GM19023 (cell line): ENCODE data around the gene FBL.
A peak's percentile ranks its signal among the peaks of the same experiment; 100 is the strongest.

Experiments used
- ATAC-seq: cut with Tn5 transposase; IDR thresholded peaks from one replicate; pipeline ENCODE4 v1.9.1; 2021; ENCODE audit warnings: mild to moderate bottlenecking, moderate library complexity; ENCODE audit not compliant: unreplicated experiment

FBL gene

DNA sequence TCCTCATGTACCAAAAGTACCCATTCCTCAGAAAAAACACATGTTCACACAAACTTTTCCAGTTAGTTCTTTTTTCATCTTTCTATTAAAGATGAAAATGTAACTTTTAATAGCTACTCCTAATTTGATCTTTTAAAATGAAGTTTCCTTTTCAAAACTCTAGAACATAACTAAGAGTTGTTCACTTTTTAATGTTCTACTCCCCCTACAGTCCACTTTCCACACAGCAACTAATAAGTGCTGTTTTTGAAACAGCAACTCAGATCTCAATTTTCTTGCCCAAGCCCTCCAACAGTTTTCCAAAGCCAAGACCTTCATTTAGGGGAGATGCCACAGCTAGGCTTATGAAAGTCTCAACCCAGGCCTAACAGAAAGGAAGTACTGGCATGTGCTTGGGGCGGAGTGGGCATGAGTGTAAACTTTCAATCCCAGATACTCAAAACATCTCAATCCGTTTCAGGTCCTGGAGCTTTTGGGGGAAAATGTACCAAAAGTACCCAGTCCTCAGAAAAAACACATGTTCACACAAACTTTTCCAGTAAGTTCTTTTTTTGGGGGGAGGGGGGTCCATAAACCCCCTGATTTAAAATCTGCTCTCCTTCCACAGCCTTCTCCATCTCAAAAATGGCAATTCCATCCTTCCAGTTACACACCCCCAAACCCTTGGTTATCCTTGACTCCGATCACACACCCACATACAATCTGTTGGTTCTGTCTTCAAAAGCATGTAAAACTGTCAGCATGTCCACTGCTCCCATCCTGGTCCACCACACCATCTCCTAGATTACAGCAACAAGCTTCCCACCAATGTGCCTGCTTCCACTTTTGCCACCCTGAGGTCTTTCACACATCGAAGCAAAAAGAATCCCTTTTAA is 2.0 kb downstream of the FBL start:
- ATAC-seq: no peak

DNA sequence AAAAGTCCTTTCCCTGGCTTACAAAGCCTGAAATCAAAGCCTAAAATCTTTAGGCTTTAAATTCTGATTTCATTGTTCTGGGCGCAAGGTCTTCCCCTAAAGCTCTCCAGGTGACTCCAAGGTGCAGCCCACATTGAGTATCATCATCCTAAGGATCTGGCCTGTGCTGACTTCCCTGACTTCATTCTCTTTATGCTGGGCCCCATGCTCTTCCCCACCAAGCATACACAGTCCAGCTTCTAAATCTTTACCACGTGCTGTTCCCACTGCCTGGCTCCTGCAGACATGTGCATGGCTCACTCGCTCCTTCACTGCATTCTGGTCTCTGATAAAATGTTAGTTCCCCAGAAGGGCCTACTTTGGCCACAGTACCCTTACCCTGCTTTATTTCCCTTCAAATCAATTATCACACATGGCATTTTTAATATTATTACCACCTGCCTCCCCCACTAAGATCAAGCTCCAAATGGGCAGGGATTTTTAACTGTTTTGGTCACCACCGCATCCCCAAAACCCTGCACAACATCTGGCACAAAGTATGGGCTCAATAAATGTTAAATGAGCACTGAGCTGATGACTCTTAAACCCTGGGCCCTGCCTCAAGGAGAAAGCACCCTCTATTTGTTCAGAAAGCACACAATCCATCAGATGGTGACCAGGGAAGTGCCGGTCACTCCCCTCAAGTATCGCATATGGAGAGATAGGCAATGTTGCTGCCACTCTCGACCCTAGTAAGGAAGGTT is 3.3 kb downstream of the FBL start:
- no peak for ATAC-seq

DNA sequence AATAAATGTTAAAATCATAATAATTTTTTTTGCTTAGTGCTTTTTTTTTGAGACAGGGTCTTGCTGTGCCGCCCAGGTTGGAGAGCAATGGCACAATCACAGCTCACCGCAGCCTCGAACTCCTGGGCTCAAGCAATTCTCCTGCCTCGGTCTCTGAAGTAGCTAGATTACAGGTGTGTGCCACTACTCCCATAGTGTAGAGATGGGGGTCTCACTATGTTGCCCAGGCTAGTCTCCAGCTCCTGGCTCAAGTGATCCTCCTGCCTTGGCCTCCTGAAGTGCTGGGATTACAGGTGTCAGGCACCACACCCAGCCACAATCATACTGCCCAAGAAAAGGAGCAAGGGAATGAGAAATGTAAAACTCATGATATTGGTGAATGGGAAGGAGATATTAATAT is 5.1 kb downstream of the FBL start:
- no peak for ATAC-seq

DNA sequence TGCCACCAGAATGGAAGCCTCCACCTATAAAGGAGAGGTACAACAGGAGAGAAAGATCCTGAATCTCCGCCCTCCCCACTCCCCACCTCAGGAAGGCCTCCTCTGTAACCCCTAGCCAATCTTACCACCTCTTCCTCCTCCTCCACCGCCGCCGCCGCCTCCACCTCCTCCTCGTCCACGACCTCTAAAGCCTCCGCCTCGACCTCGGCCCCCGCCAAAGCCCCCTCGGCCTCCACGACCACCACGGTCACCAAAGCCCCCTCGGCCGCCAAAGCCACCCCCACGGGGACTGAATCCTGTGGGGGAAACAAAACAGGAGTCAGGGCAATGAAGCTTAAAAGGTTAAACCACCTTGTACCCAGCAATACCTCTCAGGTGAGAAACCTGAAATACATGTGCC is 5.7 kb downstream of the FBL start:
- ATAC-seq: no peak

DNA sequence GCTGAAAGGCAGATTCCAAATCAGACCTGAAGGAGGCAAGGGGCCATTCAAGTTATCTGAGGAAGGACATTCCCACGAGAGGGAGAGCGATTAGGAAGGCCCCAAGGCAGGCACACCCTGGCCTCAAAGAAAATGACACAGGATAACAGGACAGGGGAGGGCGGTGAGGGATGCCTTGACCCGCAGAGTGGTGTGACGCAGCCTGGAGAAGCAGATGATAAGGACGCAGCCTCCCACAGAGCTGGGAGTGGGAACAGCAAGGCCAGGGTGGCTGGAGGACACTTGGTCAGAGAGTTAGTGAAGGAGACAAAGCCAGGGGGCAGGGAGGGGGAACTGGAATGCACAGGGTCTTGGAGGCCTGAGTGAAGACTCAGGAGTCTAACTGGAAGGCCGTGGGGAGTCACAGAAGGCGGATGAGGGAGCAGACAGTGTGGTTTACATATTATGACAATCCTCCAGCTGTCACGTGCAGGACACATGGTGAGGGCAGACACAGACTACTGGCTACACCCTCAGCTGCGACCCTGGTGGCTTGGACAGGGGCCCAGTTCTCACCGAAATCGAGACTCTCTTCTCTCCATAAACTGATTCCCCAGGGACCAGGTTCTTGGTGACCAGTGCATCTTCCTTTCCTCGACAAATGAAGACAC is 6.4 kb downstream of the FBL start:
- no peak for ATAC-seq

DNA sequence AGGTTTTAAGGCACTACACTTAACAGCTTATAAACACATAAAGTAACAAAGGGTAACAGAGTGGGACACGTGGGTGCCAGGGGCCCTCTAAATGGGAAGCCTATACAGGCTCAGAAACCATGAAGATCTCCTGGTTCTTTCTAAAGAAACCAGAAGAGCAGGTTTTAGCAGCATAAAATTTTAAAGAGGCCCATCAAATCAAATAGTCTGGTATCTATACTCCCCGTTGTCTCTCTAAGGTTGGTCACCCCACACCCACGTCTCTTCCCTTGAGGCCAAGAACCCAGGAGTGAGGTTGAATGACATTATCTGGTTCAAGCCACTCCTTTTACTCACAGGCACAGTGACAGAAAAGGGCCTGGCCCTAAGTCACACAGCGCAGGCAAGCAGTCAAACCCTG is 7.6 kb downstream of the FBL start:
- ATAC-seq: no peak

DNA sequence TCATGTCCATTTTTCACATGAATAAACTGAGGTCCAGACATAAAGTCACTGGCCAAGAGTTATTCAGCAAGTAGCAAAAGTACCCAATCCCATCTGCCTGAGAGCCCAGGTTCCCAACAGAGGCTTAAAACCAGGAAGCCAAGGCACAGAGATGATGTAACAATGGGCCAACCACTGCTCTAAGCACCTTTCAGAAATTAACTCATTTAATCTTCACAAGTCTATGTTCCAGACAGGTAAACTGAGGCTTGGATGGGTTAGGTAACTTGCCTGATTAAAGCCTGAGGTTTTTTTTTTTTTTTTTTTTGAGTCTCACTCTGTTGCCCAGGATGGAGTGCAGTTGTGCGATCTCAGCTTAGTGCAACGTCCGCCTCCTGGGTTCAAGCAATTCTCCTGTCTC is 8.2 kb downstream of the FBL start:
- ATAC-seq: no peak

DNA sequence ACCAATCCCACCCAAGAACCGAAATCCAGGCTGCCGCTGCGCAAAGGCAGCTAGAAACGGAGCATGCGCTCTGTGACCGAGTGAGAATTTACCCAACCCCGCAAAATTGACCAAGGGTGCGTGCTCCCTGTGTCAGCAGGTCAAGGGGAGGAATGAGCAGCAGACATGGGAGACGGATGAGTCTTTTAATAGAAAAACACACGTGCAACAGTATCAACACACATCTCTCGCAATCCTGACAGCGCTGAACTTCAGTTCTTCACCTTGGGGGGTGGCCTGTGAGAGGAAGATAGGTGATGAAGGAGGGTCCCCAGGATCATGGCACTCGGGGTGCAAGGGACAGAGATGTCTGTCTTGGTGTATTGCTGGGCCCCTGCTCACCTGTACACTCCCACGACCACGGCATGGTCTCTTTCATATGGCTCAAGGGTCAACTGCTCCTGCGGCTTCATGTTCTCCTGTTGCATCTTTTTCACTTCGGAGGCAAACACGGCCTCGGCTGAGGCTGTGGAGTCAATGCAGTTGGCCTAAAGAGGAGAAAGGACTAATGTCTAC is 11.8 kb downstream of the FBL start:
- ATAC-seq: no peak

DNA sequence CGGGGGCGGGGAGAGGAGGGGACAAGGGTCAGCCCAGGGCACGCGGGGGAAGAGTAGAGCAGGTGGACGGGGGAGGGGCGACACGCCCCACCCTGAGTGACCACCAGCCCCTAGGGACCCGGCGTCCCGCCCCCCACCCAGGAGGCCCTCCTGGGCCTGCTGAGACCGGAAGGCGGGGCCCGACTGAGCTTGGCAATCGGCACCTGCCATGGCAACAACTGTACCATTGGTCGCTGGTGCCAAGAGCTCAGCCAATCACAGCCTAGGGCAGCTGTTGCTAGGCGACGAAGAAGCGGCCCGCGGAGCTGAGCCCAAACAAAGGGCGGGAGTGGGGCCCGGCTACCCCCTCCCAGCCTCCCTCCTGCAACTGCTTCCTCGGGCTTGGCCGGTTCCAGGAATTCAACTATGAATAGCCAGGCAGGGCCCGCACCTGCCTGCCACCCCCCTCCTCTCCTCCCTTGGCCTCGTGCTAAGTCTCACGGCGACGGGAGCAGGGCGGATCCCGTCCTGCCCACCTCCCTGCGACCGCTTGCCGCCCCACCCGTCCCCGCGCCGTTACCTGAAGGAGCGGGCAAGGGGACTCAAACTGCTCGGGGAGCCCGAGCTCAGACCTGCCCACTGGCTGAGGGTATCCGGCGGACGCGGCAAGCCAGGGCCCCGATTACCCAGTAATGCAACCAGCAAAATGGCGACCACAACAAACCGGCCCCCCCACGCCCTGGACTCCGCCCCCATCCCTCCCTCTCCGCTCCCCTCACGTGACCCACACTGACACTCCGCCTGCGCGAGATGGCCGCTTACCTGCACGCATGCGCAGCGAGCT is 12.5 kb downstream of the FBL start, which contains the start of gene DYRK1B:
Gene DYRK1B (minus strand): TSS at position 699 of the 823 bp plus-strand sequence. CDS start 2,295 bp downstream, outside the sequence.
- ATAC-seq: peak; percentile 89

DNA sequence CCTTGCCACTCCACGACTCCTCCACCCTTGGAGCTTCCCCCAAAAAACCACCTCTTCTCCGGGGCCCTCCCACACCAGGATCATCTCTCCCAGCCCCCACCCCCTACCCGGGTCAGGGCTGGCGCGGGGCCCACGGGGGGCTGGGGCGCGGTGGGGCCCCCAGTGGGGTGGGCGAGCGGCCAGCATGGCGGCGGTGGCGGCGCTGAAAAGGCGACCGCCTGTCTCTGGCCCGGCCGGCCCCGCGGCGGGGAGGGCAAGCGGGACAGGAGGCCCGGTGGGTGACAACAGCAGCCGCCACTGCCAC is 13.1 kb downstream of the FBL start:
- no peak for ATAC-seq

DNA sequence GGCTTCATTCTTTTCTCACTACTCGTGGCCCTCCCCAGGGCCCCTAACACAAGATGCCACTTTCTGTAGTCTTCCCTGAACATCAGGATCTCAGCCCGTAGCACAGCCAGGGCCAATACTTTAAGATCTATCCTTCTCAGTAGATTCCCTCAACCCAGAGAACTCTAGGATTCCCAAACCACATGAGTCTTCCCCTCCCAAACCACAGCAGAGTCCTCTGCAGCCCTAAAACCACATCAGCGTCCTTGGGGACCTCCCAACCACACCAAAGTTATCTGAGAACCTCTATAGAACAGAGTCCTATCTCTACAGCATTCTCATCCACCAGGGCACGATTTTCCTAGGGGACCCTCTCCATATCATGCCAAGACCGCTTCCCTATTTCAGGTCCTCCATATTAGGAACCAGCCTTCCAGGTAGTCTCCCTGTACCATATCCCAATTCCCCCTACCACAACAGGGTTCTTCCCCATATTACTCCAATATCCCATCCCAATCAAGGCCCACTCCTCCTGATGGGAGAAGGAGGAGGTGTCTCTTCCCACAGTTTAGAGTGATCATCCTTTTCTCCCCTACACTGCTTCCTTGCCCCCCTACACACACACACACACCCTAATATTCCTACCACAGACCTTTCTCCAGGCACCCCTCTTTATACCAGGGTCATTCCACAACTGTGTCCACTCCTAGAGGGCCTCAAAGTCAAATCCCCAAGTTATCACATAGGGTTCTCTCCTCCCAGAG is 13.7 kb downstream of the FBL start:
- ATAC-seq: no peak

DNA sequence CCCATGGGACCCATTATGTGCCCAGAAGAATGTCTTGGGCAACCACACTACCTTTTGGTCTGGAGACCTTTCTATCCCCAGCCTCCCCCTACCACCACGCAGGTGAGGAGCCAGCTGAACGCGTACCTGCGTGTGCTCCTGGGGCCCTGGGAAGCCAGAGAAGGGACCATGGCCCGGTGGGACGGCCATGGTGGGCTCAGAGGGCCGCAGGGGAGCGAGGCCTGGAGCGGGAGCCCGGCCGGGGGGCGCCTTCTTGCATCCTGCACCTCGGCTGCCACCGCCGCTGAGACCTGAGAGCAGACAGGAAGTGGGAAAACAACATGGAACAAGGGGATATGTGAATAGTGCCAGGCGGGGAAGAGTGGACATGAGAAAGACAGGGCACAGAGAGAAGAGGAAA is 14.5 kb downstream of the FBL start:
- no peak for ATAC-seq

DNA sequence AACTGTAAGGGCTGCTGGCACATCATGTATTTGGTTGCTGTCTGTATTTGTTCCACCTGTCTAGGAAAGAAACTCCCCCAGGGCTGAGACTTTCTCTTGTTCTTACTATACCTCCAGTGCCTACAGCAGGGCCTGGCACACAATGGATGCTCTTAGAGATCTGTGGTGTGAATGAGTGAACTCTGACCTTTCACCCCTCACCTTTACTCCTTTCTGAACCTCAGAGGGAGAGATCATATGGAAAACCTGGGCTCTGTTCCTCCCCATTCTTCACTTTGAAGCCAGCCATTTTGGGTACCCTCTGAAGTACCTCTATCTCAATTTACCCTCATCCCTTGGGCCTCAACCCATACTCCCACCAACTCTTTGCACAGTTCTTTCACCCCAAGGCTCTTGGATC is 15.3 kb downstream of the FBL start:
- no peak for ATAC-seq

DNA sequence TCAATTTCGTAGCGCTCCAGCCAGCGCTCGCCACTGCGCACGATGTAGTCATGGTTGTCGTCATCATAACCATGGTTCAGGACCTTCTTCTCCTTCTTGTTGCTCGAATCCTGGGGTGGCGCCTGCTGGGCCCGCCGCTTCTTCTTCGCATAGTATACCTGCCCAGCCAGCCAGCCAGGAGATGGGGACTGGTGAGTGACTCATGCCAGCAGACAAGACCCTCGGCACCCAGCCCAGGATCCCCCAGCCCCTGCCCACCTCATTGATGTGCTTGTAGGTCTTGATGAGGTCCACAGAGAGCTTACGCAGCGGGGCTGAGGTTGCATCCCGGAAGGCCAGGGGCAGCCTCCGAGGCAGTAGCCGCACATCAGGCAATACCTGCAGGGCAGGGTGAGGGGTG is 15.8 kb downstream of the FBL start:
- ATAC-seq: no peak

DNA sequence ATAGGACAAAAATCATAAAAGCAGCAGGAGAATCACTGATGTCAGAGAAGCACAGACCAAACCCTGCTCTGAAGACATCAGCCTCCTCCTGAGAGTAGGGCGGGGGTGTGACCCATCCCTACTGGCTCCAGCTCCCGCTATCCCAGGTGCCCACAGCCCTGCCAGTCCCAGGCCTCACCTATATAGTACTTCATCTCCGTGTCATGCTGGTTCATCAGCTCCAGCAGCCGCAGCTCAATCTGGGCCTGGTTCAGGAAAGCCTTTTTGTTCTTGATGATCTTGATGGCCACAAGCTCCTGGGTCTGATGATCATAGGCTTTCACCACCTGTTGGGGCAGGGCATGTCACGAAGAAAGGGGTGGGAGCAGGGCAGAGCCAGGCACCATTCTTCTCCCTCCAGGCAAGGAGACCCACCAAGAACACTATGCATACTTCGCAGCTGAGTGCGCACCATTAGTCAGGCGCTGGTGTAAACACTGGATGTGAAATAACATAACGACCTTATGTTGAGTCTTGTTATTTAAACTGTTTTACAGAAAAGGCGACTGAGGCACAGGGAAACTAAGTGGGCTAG is 16.4 kb downstream of the FBL start:
- ATAC-seq: no peak

DNA sequence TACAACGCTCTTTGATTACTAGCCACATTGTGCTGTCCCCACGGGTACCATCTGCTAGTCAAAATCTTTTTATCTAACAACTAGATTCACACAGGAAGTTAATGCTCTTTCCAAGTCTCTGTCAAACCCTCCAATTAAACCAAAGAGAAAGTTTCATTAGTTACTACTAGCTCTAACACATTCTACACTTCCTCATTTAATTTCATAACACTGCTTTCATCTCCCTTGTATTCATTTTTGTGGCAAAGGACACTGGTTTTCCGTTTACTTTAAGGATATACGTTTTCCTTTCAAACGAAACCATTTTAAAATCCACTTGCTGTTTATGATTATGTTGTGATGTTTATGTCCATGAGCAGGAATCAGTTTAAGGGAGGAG is 17.5 kb downstream of the FBL start:
- ATAC-seq: no peak

DNA sequence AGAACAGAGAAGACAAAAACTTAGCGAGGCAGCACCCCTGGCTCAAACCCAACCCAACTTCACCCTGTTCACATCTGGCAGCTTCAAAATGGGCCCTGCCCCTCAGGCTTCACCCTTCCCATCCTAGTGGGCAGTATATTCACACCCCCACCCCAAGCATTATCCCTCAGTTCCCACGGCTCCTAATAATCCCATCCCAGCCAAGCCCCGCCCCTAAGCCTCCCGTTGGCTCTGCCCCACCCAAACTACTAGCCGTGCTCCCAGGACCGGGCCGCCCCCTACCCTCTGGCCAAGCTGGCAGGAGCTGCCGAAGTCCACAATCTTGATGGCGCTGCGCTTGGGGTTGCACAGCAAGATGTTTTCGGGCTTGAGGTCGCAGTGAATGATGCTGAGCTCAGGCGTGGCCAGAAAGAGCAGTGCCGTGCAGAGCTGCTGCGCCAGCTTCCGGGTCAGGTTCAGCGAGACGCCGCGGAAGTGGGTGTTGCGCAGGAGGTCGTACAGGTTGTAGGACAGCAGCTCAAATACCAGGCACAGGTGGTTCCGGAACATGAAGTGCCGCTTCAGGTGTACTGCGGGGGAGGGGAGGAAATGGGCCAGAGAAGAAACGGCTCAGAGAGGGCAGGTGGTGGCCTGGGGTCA is 18.0 kb downstream of the FBL start:
- no peak for ATAC-seq

DNA sequence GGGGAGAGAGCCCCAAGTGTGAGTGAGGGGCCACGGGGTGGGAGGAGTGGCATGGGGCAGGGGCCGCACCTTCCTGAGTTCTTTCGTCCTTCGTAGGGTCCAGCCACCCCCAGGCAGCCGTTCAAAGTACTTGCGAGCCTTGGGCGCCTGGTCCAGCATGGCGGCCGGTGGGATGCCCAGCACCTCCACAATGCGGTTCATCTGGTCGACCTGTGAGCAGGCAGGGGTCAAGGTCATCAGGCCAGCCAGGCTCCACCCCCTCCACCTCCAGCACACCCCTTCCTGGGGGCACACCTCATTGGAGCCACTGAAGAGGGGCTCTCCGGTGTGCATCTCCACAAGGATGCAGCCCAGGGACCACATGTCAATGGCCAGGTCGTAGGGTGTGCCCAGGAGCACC is 19.0 kb downstream of the FBL start:
- no peak for ATAC-seq

DNA sequence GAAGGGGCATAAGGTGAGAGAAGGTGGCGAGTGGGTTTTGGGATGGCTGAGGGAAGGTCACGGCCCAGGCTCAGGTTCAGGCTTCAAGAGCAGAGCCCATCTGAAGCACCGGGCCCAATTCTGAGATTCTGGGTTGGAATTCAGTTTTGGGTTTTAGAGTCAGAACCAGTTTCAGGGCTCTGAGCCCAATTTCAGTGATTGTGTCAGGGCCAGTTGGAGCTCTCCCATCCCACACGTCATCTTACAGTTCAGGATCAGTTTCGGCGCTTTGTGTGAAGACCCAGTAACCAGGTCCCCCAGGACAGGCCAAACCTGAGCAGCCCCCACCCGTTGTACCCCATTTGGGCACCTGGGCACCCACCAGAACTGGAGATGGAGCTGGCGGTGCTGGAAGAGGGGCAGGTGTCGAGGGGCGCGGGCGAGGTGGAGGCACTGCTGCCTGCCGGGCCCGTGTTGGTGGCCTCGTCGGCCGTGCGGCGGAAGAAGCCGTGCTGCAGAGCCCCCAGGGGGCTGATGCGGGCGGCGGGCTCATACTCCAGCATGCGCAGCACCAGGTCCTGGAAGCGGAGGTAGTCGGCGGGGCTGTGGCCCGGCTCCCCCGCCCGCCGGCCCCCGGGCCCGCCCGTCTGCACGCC is 19.8 kb downstream of the FBL start:
- ATAC-seq: no peak
